ENCODE data around the gene CALN1.
"Not testable (repeated sequence)": the region's sequence is repeated elsewhere in the genome, so short reads cannot be mapped to it uniquely, and the experiment has no call there.

Gene CALN1

DNA sequence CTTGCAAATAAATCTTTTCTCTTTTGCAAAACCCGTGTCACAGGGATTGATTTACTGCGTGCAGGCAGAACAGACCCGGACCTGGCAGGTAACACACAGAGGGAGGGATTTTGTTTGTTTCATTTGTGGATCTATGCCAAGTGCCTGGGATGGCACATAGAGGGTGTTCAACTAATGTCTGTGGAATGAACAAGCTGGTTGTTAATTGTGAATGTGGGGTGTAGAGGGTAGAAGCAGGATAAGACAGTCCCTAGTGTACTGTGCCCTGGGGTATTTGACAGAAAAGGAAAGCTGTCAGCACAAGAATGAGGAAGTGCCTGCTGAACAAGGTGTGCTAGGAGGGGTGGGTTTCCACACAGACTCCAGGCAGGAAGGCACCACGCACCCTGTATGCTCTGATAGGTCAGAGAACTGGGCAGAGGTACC is 331.8 kb downstream of the CALN1 start:
- DNase-seq = no peak

GRCh38 chr7:72078856-72079255 is 333.3 kb downstream of the CALN1 start:
- DNase-seq = no peak

- no peak for DNase-seq
Measured at GRCh38 chr7:72078301-72078700, 333.8 kb downstream of the CALN1 start.

DNA sequence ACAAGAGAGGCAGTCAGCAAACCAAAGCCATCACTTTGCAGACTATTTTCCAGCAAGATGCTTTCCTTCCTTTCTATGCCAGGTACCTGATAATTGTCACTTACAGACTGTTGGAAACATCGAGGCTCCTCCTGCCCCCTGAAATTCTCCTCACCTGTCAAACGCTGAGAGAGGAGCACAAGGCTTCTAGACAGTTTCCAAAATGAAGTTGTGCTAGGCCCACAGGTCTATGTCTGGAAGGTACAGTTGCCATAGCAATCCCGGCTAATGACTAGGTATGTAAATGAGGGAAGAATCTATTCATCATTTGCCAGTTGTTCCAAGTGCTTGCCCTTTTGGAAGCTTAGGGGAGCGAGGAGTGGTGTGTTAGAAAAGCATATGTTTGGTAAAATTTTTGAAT is 334.4 kb downstream of the CALN1 start:
- DNase-seq = no peak

GRCh38 chr7:72072901-72073300 is 339.2 kb downstream of the CALN1 start:
- DNase-seq = no peak

- no peak for DNase-seq
Measured at GRCh38 chr7:72069263-72069662, 342.9 kb downstream of the CALN1 start.

- DNase-seq = not testable (repeated sequence)
Measured at GRCh38 chr7:72065764-72066163, 346.4 kb downstream of the CALN1 start.

DNA sequence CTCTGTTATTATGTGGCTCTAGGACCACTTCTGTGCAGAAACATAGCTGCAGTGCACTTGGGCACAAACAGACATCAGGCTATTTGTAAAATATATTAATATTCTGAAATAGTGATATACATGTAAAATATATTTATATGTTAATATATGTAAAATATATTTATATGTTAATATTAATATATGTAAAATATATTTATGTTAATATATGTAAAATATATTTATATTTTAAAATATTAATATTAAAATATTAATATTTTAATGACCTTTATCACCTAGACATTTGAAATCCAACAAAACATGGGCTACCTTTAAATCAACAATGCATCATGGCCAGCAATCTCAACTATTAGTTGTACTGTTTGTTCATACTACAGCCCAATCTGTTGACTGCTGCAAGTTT is 347.2 kb downstream of the CALN1 start:
- DNase-seq = no peak

- no peak for DNase-seq
Measured at GRCh38 chr7:72063330-72063729, 348.8 kb downstream of the CALN1 start.

DNA sequence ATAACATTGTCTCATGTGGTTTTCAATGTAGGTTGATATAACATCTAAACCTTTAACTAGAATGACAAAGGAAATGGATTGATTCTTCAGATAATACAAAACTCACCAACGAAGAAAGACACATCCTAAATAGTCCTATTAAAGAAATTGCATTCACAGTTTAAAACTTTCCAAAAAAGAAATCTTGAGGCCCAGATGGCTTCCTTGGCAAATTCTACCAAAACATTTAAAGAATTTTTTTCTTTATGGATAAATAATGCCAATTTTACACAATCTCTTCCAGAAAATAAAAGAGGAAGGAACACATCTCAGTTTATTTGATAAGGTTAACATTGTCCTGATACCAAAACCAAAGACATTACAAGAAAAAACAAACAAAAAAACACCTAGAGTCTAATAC is 349.5 kb downstream of the CALN1 start:
- DNase-seq = no peak

GRCh38 chr7:72059925-72060324 is 352.2 kb downstream of the CALN1 start:
- DNase-seq = no peak

DNA sequence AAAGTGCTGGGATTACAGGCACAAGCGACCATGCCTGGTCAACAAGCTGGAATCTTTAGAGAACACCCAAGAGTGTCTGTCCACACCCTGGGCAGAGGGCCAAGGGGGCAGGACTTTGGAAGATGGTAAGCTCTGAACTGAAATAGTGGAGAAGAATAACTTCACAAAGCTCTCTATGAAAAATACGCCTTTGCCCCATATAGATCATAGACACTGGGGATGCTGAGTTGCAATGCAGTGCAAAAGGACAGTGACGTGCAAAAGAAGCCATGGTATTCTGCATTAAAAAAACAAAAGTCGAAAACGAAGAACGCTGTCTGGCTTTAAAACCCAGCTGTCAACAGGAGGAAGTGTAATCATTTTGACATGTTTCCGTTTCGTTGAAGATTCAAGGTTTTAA is 353.6 kb downstream of the CALN1 start:
- no peak for DNase-seq

DNA sequence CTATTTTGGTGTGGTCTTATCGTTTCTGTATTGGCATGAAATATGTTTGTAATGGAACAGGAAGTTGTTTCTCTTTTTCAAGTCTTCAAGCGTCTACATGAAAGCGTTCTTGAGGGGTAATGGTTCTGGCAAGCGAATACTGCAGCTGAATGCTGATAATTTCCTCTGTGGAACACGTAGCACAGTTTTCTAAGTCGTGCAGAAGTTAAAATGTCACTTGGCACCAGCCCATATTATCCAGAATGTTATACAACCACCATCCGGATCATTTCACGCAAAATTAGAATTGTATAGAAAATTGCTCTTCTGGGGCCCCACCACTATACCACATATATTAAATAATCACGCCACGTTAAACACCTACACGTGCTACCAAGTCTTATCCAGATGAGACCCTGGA is 354.3 kb downstream of the CALN1 start:
- no peak for DNase-seq

- DNase-seq = no peak
Measured at GRCh38 chr7:72057231-72057630, 354.9 kb downstream of the CALN1 start.

DNA sequence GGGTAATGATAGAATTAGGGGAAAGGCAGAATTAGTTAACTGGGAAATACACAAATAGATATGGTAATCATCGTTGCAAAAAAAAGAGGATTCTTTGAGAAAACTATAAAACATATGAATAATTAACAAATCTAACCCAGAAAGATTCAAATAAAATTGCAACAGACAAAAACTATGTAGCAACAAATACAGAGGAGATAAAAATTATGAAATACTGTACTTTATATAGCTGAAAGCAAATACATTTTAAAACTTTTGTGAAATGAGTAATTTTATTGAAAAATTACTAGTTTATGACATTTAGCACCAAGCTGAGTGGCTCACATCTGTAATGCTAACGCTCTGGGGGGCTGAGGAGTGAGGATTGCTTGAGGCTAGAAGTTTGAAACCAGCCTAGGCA is 356.7 kb downstream of the CALN1 start:
- no peak for DNase-seq

GRCh38 chr7:72053292-72053691 is 358.8 kb downstream of the CALN1 start:
- no peak for DNase-seq

DNA sequence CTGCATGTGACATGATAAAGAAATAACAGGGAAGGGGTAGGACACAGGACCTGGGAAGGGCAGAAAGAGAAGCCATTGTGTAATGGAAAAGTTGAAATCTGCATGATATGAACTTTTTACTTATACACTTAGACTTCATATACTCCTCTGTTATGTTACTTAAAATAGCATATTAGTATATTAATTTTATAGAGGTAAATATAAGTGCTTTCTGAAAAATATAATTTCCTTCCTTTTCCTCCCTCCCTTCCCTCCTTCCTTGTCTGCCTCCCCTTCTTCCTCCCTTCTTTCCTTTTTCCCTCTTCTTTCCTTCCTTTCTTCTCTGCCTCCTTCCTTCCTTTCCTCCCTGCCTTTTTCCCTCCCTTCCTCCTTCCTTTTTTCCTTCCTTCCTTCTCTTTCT is 363.7 kb downstream of the CALN1 start:
- DNase-seq = no peak

GRCh38 chr7:72042855-72043254 is 369.3 kb downstream of the CALN1 start:
- DNase-seq = no peak

- DNase-seq = no peak
Measured at GRCh38 chr7:72040641-72041040, 371.5 kb downstream of the CALN1 start.

- no peak for DNase-seq
Measured at GRCh38 chr7:72039460-72039859, 372.7 kb downstream of the CALN1 start.

GRCh38 chr7:72038022-72038732 is 374.0 kb downstream of the CALN1 start:
- DNase-seq = no peak

- no peak for DNase-seq
Measured at GRCh38 chr7:72037516-72037915, 374.6 kb downstream of the CALN1 start.

GRCh38 chr7:72035266-72035665 is 376.9 kb downstream of the CALN1 start:
- no peak for DNase-seq

GRCh38 chr7:72032934-72033333 is 379.2 kb downstream of the CALN1 start:
- no peak for DNase-seq

DNA sequence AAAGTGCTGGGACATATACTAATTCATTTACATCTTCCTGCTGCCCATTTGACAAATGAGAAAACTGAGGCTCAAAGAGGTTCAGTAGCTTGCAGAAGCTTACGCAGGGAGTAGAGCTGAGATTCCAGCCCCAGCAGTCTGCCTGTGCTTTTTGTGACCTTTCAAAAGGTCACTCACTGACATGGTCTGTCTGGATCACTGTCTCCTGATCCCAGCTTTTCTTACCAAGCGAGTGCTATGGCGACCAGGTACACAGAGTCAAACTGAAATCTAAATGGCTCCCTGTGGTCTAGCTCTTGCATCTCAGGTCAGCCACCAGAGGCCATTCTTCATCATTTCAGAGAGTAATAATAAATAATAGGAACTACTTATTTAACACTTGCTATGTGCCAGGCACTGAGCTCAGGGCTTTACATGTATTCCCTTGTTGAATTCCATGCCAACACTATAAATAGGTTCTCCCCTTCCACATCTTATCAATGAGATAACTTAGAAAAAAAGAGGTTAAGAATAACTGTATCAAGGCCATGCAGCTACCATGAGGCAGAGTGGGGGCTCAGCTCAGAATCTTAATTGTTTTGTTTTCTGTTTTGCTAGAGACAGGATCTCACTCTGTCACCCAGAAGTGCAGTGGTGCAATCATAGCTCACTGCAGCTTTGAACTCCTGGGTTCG is 381.0 kb downstream of the CALN1 start:
- DNase-seq = no peak
